MM.1S (cell line): ENCODE data around the gene VPS13A.

Experiments
- DNase-seq: peaks from one replicate; pipeline ENCODE4 v3.0.0-alpha.2; 2015
- H2AFZ ChIP-seq: fragments of 300-600 bp; sonication (generic); 2 replicates; pipeline ENCODE4 v1.6.0; 2016; ENCODE audit warnings: antibody characterized with exemption, low read length
- H3F3A ChIP-seq: fragments of 300-600 bp; sonication (generic); 2 replicates; pipeline ENCODE4 v1.6.1; 2016; ENCODE audit warnings: mild to moderate bottlenecking, antibody characterized with exemption, low read length, moderate library complexity, mixed read lengths; ENCODE audit not compliant: insufficient read depth
- H3K27ac ChIP-seq: fragments of 300-600 bp; sonication (generic); 2 replicates; pipeline ENCODE4 v1.5.1; 2016; ENCODE audit warnings: mild to moderate bottlenecking, low read length
- H3K27me3 ChIP-seq: fragments of 300-600 bp; sonication (generic); replicated peaks from 2 replicates; pipeline ENCODE4 v1.6.0; 2016; ENCODE audit warnings: low read length; ENCODE audit not compliant: insufficient read depth
- H3K36me3 ChIP-seq: fragments of 300-600 bp; sonication (generic); replicated peaks from 2 replicates; pipeline ENCODE4 v1.6.1; 2016; ENCODE audit warnings: mild to moderate bottlenecking, low read length, mixed read lengths; ENCODE audit not compliant: insufficient read depth
- H3K4me1 ChIP-seq: fragments of 300-600 bp; sonication (generic); 2 replicates; pipeline ENCODE4 v1.6.1; 2016; ENCODE audit warnings: low read length, mixed read lengths
- H3K4me2 ChIP-seq: fragments of 300-600 bp; sonication (generic); 2 replicates; pipeline ENCODE4 v1.6.0; 2016; ENCODE audit warnings: low read depth, low read length
- H3K4me3 ChIP-seq: fragments of 300-600 bp; sonication (generic); 2 replicates; pipeline ENCODE4 v1.5.1; 2016; ENCODE audit warnings: low read length, mixed read lengths
- H3K79me2 ChIP-seq: fragments of 300-600 bp; sonication (generic); 2 replicates; pipeline ENCODE4 v1.6.1; 2016; ENCODE audit warnings: mixed run types, low read length, mixed read lengths
- H3K9ac ChIP-seq: fragments of 300-600 bp; sonication (generic); 2 replicates; pipeline ENCODE4 v1.6.1; 2016; ENCODE audit warnings: low read length, mixed read lengths
- H3K9me2 ChIP-seq: fragments of 300-600 bp; sonication (generic); replicated peaks from 2 replicates; pipeline ENCODE4 v1.6.1; 2016; ENCODE audit warnings: mild to moderate bottlenecking, low read length, mixed read lengths; ENCODE audit not compliant: insufficient read depth
- H3K9me3 ChIP-seq: fragments of 300-600 bp; sonication (generic); replicated peaks from 2 replicates; pipeline ENCODE4 v1.6.1; 2016; ENCODE audit warnings: mild to moderate bottlenecking, low read length, mixed read lengths; ENCODE audit not compliant: insufficient read depth
- H4K20me1 ChIP-seq: fragments of 300-600 bp; sonication (generic); 2 replicates; pipeline ENCODE4 v1.6.1; 2016; ENCODE audit warnings: mild to moderate bottlenecking, low read length, moderate library complexity, mixed read lengths; ENCODE audit not compliant: insufficient read depth
- EZH2 ChIP-seq: fragments of 300-600 bp; sonication (generic); optimal IDR thresholded peaks from 2 replicates; pipeline ENCODE3; 2017; ENCODE audit warnings: low read depth, mild to moderate bottlenecking, antibody characterized with exemption, low read length, mixed read lengths
- EZH2phosphoT487 ChIP-seq: fragments of 300-600 bp; sonication (generic); IDR thresholded peaks from 2 replicates; pipeline ENCODE4 v1.6.1; 2018; ENCODE audit warnings: antibody characterized with exemption, low read length
- TF ChIP-seq, protein P1 (sequence below): fragments of 300-600 bp; sonication (generic); IDR thresholded peaks from 2 replicates; pipeline ENCODE4 v1.5.1; 2016; ENCODE audit warnings: antibody characterized with exemption, low read length, mixed read lengths

The VPS13A gene

DNA sequence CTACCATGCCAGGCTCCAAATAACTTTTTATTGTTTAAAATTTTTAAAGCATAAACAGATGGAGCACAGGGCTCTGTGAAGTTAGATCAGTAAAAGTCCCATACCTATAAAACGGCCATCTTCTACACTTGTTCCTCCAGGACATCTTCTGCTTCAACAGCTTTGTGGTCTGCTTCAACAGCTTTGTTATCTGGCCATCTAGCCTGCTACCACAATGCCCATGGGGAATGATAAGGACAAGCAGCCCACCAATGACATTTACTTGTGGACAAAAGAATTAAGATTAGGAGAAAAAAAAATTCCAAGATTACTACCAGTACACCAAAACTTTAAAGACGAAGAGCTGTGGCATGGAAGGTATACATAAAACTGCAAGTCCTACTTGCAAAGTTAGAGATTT is 2.2 kb upstream of the VPS13A start:
- Histone ChIP-seq H3K9ac (no peak overlapping the region), H3K36me3 (no peaks in the 10 kb centered on the region), H3K27ac (no peak overlapping the region), H3K4me2 (no peak overlapping the region), H2AFZ (no peak overlapping the region), H3F3A (peaks cover 29% of the 10 kb centered on the region), H3K79me2 (peaks cover 26% of the 10 kb centered on the region), H3K9me3 (no peaks in the 10 kb centered on the region), H3K4me1 (peaks cover 7% of the 10 kb centered on the region), H4K20me1 (no peaks in the 10 kb centered on the region), H3K9me2 (no peaks in the 10 kb centered on the region), H3K4me3 (no peak overlapping the region), H3K27me3 (no peaks in the 10 kb centered on the region)
- no peak for DNase-seq
- TF ChIP-seq EZH2, result no peak
- TF ChIP-seq, protein P1, sequence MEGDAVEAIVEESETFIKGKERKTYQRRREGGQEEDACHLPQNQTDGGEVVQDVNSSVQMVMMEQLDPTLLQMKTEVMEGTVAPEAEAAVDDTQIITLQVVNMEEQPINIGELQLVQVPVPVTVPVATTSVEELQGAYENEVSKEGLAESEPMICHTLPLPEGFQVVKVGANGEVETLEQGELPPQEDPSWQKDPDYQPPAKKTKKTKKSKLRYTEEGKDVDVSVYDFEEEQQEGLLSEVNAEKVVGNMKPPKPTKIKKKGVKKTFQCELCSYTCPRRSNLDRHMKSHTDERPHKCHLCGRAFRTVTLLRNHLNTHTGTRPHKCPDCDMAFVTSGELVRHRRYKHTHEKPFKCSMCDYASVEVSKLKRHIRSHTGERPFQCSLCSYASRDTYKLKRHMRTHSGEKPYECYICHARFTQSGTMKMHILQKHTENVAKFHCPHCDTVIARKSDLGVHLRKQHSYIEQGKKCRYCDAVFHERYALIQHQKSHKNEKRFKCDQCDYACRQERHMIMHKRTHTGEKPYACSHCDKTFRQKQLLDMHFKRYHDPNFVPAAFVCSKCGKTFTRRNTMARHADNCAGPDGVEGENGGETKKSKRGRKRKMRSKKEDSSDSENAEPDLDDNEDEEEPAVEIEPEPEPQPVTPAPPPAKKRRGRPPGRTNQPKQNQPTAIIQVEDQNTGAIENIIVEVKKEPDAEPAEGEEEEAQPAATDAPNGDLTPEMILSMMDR, result no peak
- TF ChIP-seq EZH2phosphoT487, result no peak

DNA sequence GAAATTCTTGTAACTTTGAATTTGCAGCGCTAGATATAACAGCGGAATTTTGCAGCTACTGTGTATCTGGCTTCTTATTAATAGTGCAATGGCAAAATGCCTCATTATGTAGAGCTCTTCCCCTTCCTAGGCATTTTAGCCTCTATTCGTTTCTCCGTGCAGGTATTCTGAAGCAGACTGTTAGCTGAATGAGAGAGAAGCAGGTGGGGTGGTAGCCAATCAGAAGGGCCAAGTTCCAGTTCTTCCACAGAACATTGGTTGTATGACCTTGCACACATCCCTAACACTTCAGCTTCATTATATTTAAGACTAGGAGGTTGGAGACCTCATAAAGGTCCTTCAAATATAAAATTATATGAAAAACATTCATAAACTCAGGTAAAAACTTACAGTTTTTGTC is 1.2 kb upstream of the VPS13A start:
- Histone ChIP-seq H2AFZ (no peak overlapping the region), H3K4me1 (peaks cover 7% of the 10 kb centered on the region), H3K4me2 (no peak overlapping the region), H3K36me3 (no peaks in the 10 kb centered on the region), H4K20me1 (no peaks in the 10 kb centered on the region), H3K27ac (no peak overlapping the region), H3K9me3 (no peaks in the 10 kb centered on the region), H3K9ac (no peak overlapping the region), H3K9me2 (no peaks in the 10 kb centered on the region), H3K79me2 (peaks cover 35% of the 10 kb centered on the region), H3K27me3 (no peaks in the 10 kb centered on the region), H3F3A (peaks cover 29% of the 10 kb centered on the region), H3K4me3 (no peak overlapping the region)
- DNase-seq, result no peak
- TF ChIP-seq EZH2phosphoT487 (no peak), EZH2 (no peak)
- TF ChIP-seq, protein P1, result no peak

DNA sequence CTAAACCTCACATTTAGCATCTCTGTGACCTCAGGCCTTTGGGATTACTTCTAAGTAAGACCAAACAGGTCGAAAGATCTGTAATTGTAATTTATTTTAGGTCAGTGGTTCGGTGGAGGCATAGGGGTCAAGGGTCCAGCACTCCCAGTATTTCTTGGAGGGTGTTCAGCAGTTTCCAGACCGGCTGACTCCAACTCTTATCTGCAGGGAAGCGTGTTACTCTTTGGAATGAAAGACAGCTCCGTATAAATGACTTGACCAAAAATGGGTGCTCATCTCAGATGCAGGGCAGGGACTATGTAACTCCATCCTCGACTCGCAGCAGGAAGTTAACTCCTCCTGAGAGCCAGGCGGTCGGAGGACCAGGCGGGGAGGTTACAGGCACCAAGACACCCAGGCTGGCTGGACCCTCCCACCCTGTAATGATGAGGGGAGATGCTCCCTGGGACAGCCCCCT is 620 bp upstream of the VPS13A start:
- H2AFZ ChIP-seq, result peak overlapping the region; percentile 97
- TF ChIP-seq EZH2 (no peak), EZH2phosphoT487 (no peak)
- TF ChIP-seq, protein P1, result no peak
- H3K27me3 ChIP-seq, result no peaks in the 10 kb centered on the region
- peak overlapping the region; percentile 86 for H3K4me3 ChIP-seq
- H3F3A ChIP-seq, result peaks cover 29% of the 10 kb centered on the region
- H3K4me2 ChIP-seq, result peak overlapping the region; percentile 80
- H4K20me1 ChIP-seq, result no peaks in the 10 kb centered on the region
- H3K27ac ChIP-seq, result peak overlapping the region; percentile 68; the same call in 1 of the 2 replicates
- H3K9me2 ChIP-seq, result no peaks in the 10 kb centered on the region
- H3K4me1 ChIP-seq, result peaks cover 7% of the 10 kb centered on the region
- H3K79me2 ChIP-seq, result peaks cover 41% of the 10 kb centered on the region
- no peak for DNase-seq
- peak overlapping the region; percentile 84; the same call in 1 of the 2 replicates for H3K9ac ChIP-seq
- H3K36me3 ChIP-seq, result no peaks in the 10 kb centered on the region
- no peaks in the 10 kb centered on the region for H3K9me3 ChIP-seq
